Smooth muscle cell (in vitro differentiated cells): Measurements from ENCODE around the gene TST. TPM values are rescaled to one million over a fixed set of nuclear protein-coding genes. Genes with fewer than 3 reads are reported as not detected.

Experiments used
- DNase-seq: peaks from one replicate; lab custom pipeline; 2025; ENCODE audit not compliant: unreplicated experiment; lab: John Stamatoyannopoulos, UW
- H2AFZ ChIP-seq: fragments of 200-600 bp; sonication (generic); 2 replicates; pipeline ENCODE4 v1.6.0; 2016; ENCODE audit warnings: antibody characterized with exemption, low read depth, mild to moderate bottlenecking
- H3F3A ChIP-seq: fragments of 200-600 bp; sonication (generic); 2 replicates; pipeline ENCODE4 v1.6.0; 2017; ENCODE audit warnings: antibody characterized with exemption, low read depth
- H3K27ac ChIP-seq: fragments of 200-600 bp; sonication (generic); 2 replicates; pipeline ENCODE4 v1.5.1; 2016; ENCODE audit warnings: low read depth, mild to moderate bottlenecking
- H3K27me3 ChIP-seq: fragments of 200-600 bp; sonication (generic); 2 replicates; pipeline ENCODE4 v1.6.1; 2016; ENCODE audit warnings: low read depth, mild to moderate bottlenecking
- H3K36me3 ChIP-seq: fragments of 200-600 bp; sonication (generic); 2 replicates; pipeline ENCODE4 v1.5.1; 2016; ENCODE audit warnings: low read depth
- H3K4me1 ChIP-seq: fragments of 200-600 bp; sonication (generic); 2 replicates; pipeline ENCODE4 v1.5.1; 2016; ENCODE audit warnings: low read depth
- H3K4me2 ChIP-seq: fragments of 200-600 bp; sonication (generic); 2 replicates; pipeline ENCODE4 v1.6.0; 2016; ENCODE audit warnings: mild to moderate bottlenecking
- H3K4me3 ChIP-seq: fragments of 200-600 bp; sonication (generic); 2 replicates; pipeline ENCODE4 v1.5.1; 2016; ENCODE audit warnings: mild to moderate bottlenecking
- H3K79me2 ChIP-seq: fragments of 200-600 bp; sonication (generic); 2 replicates; pipeline ENCODE4 v1.6.0; 2016; ENCODE audit warnings: low read depth, mild to moderate bottlenecking
- H3K9ac ChIP-seq: fragments of 200-600 bp; sonication (generic); 2 replicates; pipeline ENCODE4 v1.6.0; 2016; ENCODE audit warnings: low read depth
- H3K9me3 ChIP-seq: fragments of 200-600 bp; sonication (generic); replicated peaks from 2 replicates; pipeline ENCODE4 v1.5.1; 2016; ENCODE audit warnings: low read depth
- H4K20me1 ChIP-seq: fragments of 200-600 bp; sonication (generic); 2 replicates; pipeline ENCODE4 v1.6.0; 2016; ENCODE audit warnings: low read depth
- WGBS: methylation state at CpG from one replicate; pipeline ENCODE4 v1.1.7; 2016; ENCODE audit warnings: low lambda C conversion rate; 5-methylcytosine and 5-hydroxymethylcytosine counted together
- polyA plus RNA-seq: library from polyadenylated mRNA; unstranded; fragments of >200 nt; fragmentation: Nextera tagmentation; extraction: Ambion mirVana; gene quantifications from 2 replicates; pipeline ENCODE4 v1.2.1, GENCODE V29; 2016
- total RNA-seq: library from RNA; depleted of rRNA; stranded (reverse); fragments of >200 nt; gene quantifications from 2 replicates; pipeline ENCODE4 v1.2.3, GENCODE V29; 2014
- TF ChIP-seq, protein P1 (sequence below): fragments of 200-600 bp; sonication (generic); IDR thresholded peaks from 2 replicates; pipeline ENCODE4 v1.5.1; 2017; ENCODE audit warnings: borderline replicate concordance, mild to moderate bottlenecking, antibody characterized with exemption; ENCODE audit not compliant: insufficient read depth, poor library complexity, severe bottlenecking

The TST gene
- total and polyA plus RNA-seq, 2 experiments from 2014 or later = 10.4 to 15.0 TPM

DNA sequence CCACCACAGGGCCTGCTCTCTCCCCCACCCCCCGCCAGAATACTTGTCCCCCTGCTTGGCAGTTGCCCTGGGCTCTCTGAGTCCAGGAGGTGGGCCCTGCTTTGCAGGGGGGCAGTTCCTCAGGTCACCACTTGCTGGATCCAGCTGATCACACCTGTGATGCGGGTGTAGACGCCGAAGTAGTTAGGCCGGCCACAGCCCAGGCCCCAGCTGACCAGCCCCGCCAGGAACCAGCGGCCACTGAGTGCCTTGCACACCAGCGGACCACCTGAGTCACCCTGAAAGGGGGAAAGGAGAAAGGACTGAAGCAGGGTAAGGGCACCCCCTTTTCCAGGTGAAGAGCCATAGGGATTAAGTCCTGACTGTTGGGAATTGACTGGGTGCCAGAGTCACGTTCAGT, 46.7 kb upstream of the TST start:
- Histone ChIP-seq H3F3A (no peaks in the 10 kb centered on the region), H3K27ac (no peak overlapping the region), H3K4me1 (no peaks in the 10 kb centered on the region), H2AFZ (no peak overlapping the region), H3K27me3 (peaks cover 34% of the 10 kb centered on the region), H3K9me3 (no peaks in the 10 kb centered on the region), H3K36me3 (no peaks in the 10 kb centered on the region), H4K20me1 (no peaks in the 10 kb centered on the region), H3K4me3 (no peak overlapping the region), H3K9ac (no peak overlapping the region), H3K79me2 (no peaks in the 10 kb centered on the region), H3K4me2 (no peak overlapping the region)
- TF ChIP-seq, protein P1, sequence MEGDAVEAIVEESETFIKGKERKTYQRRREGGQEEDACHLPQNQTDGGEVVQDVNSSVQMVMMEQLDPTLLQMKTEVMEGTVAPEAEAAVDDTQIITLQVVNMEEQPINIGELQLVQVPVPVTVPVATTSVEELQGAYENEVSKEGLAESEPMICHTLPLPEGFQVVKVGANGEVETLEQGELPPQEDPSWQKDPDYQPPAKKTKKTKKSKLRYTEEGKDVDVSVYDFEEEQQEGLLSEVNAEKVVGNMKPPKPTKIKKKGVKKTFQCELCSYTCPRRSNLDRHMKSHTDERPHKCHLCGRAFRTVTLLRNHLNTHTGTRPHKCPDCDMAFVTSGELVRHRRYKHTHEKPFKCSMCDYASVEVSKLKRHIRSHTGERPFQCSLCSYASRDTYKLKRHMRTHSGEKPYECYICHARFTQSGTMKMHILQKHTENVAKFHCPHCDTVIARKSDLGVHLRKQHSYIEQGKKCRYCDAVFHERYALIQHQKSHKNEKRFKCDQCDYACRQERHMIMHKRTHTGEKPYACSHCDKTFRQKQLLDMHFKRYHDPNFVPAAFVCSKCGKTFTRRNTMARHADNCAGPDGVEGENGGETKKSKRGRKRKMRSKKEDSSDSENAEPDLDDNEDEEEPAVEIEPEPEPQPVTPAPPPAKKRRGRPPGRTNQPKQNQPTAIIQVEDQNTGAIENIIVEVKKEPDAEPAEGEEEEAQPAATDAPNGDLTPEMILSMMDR = no peak
- 95% methylated on average over 9 of the region's 9 CpGs for WGBS
- no peak for DNase-seq

- H3K79me2 ChIP-seq = no peaks in the 10 kb centered on the region
- H3K9ac ChIP-seq = no peak overlapping the region
- H3K4me3 ChIP-seq = no peak overlapping the region
- DNase-seq = no peak
- H3K27me3 ChIP-seq = peaks cover 27% of the 10 kb centered on the region
- TF ChIP-seq, protein P1 = no peak
- H3K27ac ChIP-seq = no peak overlapping the region
- no peaks in the 10 kb centered on the region for H4K20me1 ChIP-seq
- H3F3A ChIP-seq = no peaks in the 10 kb centered on the region
- no peak overlapping the region for H2AFZ ChIP-seq
- WGBS = 77% methylated on average over 3 of the region's 3 CpGs
- no peaks in the 10 kb centered on the region for H3K36me3 ChIP-seq
- no peaks in the 10 kb centered on the region for H3K9me3 ChIP-seq
- no peaks in the 10 kb centered on the region for H3K4me1 ChIP-seq
- no peak overlapping the region for H3K4me2 ChIP-seq
Observed at GRCh38 chr22:37065180-37065579, 45.9 kb upstream of the TST start.

DNA sequence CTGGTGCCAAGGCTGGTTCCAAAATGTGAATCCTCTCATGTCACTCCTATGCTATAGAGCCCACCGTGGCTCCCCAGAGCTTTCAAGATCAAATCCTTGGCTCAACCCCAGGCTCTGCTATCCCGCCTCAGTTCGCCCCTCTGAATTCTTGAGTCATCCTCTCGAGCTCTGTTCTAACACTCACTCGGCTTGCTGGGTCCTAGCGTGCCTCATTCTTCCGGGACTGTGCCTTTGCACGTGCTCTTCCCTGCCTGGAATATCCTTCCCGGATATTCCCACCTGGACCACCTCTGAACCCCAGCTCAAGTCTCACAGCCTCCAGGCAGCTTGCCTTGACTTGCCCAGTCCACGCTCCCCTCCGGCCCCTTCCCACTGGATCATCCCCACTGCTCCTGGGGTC, 45.3 kb upstream of the TST start:
- no peak overlapping the region for H3K27ac ChIP-seq
- no peaks in the 10 kb centered on the region for H3K36me3 ChIP-seq
- H3K4me1 ChIP-seq = no peaks in the 10 kb centered on the region
- H3K9me3 ChIP-seq = no peaks in the 10 kb centered on the region
- peaks cover 21% of the 10 kb centered on the region for H3K27me3 ChIP-seq
- WGBS = 95% methylated on average over 11 of the region's 11 CpGs
- no peak for DNase-seq
- no peak overlapping the region for H3K9ac ChIP-seq
- H2AFZ ChIP-seq = no peak overlapping the region
- TF ChIP-seq, protein P1 = no peak
- H3F3A ChIP-seq = no peaks in the 10 kb centered on the region
- no peak overlapping the region for H3K4me3 ChIP-seq
- H3K4me2 ChIP-seq = no peak overlapping the region
- no peaks in the 10 kb centered on the region for H3K79me2 ChIP-seq
- H4K20me1 ChIP-seq = no peaks in the 10 kb centered on the region
